H1 (cell line): Measurements from ENCODE around the gene GATD1. TPM values are rescaled to one million over a fixed set of nuclear protein-coding genes. Genes with fewer than 3 reads are reported as not detected.

Experiments used
- CTCF ChIA-PET: fragments of 300-600 bp; sonication (Branson Sonifier 250); formaldehyde crosslinking; loops from one replicate; lab custom pipeline; 2021; ENCODE audit not compliant: partially characterized antibody; lab: Charles Lee
- POLR2A ChIA-PET: fragments of 300-600 bp; sonication (Branson Sonifier 250); formaldehyde crosslinking; loops from one replicate; lab custom pipeline; 2021; ENCODE audit warnings: inconsistent platforms; ENCODE audit not compliant: partially characterized antibody; lab: Charles Lee
- DNase-seq, 2 experiments: peaks; one replicate each; pipeline versions ENCODE4 v3.0.0 to v3.0.0-alpha.2; 2010 to 2022; ENCODE audit warnings: low spot score in 2 of 2, low read depth in 1 of 2, mixed read lengths in 1 of 2
- FAIRE-seq: peaks from 2 replicates; lab custom pipeline; 2011; peaks lifted over from hg19 to GRCh38; lab: Jason Lieb, UNC
- H2AFZ ChIP-seq: 2 replicates; pipeline ENCODE4 v1.8.1; 2012; ENCODE audit warnings: low read length, inconsistent platforms
- H2AK5ac ChIP-seq: 2 replicates; pipeline ENCODE4 v1.6.1; 2013; ENCODE audit warnings: low read depth, low read length
- H2BK120ac ChIP-seq: replicated peaks from 2 replicates; pipeline ENCODE3; 2013; ENCODE audit warnings: low read depth, low read length, inconsistent platforms
- H2BK12ac ChIP-seq: 2 replicates; pipeline ENCODE4 v1.6.1; 2013; ENCODE audit warnings: low read depth, low read length
- H2BK15ac ChIP-seq: 2 replicates; pipeline ENCODE4 v1.6.1; 2013; ENCODE audit warnings: low read length
- H2BK20ac ChIP-seq: 2 replicates; pipeline ENCODE4 v1.6.1; 2013; ENCODE audit warnings: low read length
- H2BK5ac ChIP-seq: 2 replicates; pipeline ENCODE4 v1.6.1; 2013; ENCODE audit warnings: low read depth, low read length
- H3K14ac ChIP-seq: 2 replicates; pipeline ENCODE4 v1.6.1; 2013; ENCODE audit warnings: inconsistent platforms; ENCODE audit not compliant: insufficient read length
- H3K18ac ChIP-seq: 2 replicates; pipeline ENCODE4 v1.6.1; 2013; ENCODE audit warnings: low read length; ENCODE audit errors: extremely low read depth
- H3K23ac ChIP-seq: 2 replicates; pipeline ENCODE4 v1.6.1; 2013; ENCODE audit warnings: inconsistent platforms; ENCODE audit not compliant: insufficient read length
- H3K23me2 ChIP-seq: 2 replicates; pipeline ENCODE4 v1.6.1; 2013; ENCODE audit warnings: low read depth, low read length
- H3K27ac ChIP-seq: 2 replicates; pipeline ENCODE4 v1.6.1; 2011; ENCODE audit warnings: low read depth, low read length, inconsistent platforms
- H3K27me3 ChIP-seq, 4 experiments: replicated peaks in 1 of 4; 1 replicate in 1 of 4; 2 replicates in 3 of 4; pipeline versions ENCODE4 v1.6.1 to v1.8.1; 2011 to 2013; ENCODE audit warnings: low read length in 3 of 4, mild to moderate bottlenecking in 3 of 4, inconsistent platforms in 2 of 4, mixed read lengths in 2 of 4, moderate library complexity in 1 of 4; ENCODE audit not compliant: control insufficient read depth in 3 of 4, insufficient read depth in 3 of 4; ENCODE audit errors: extremely low read depth in 1 of 4
- H3K36me3 ChIP-seq, 4 experiments: 2 replicates each; pipeline versions ENCODE4 v1.6.1 to v1.8.1; 2011 to 2013; ENCODE audit warnings: mild to moderate bottlenecking in 4 of 4, low read length in 3 of 4, moderate library complexity in 2 of 4, control low read depth in 1 of 4, inconsistent platforms in 1 of 4; ENCODE audit not compliant: insufficient read depth in 4 of 4, control insufficient read depth in 2 of 4
- H3K4ac ChIP-seq: replicated peaks from 2 replicates; pipeline ENCODE3; 2013; ENCODE audit warnings: low read length, low read depth, mixed read lengths, inconsistent platforms; ENCODE audit not compliant: insufficient read length
- H3K4me1 ChIP-seq, 4 experiments: replicated peaks in 1 of 4; 1 replicate in 1 of 4; 2 replicates in 3 of 4; pipeline versions ENCODE4 v1.6.1 to v1.8.1; 2011 to 2013; ENCODE audit warnings: low read length in 3 of 4, inconsistent platforms in 2 of 4, mixed read lengths in 1 of 4; ENCODE audit not compliant: insufficient read depth in 4 of 4, control insufficient read depth in 3 of 4
- H3K4me2 ChIP-seq, 2 experiments: 2 replicates each; pipeline versions ENCODE4 v1.6.1 to v1.8.1; 2011 to 2013; ENCODE audit warnings: low read depth in 2 of 2, low read length in 2 of 2, control low read depth in 1 of 2, inconsistent platforms in 1 of 2, mild to moderate bottlenecking in 1 of 2; ENCODE audit not compliant: insufficient read depth in 1 of 2
- H3K4me3 ChIP-seq, 4 experiments: fragments of 200-600, 300-600 bp in 1 of 4; sonication (generic), shearing (Covaris generic), sonication (Bioruptor Twin) in 1 of 4; 2 replicates each; pipeline versions ENCODE4 v1.5.1 to v1.8.1; 2011 to 2016; ENCODE audit warnings: low read length in 4 of 4, low read depth in 3 of 4, control low read depth in 2 of 4, inconsistent platforms in 2 of 4, mild to moderate bottlenecking in 2 of 4, mixed read lengths in 1 of 4, moderate library complexity in 1 of 4; ENCODE audit not compliant: insufficient read depth in 2 of 4; ENCODE audit errors: extremely low read depth in 1 of 4
- H3K56ac ChIP-seq: replicated peaks from 2 replicates; pipeline ENCODE3; 2013; ENCODE audit warnings: low read depth, mild to moderate bottlenecking, mixed read lengths, low read length, inconsistent platforms; ENCODE audit not compliant: insufficient read length
- H3K79me1 ChIP-seq: 2 replicates; pipeline ENCODE4 v1.6.1; 2013; ENCODE audit warnings: low read depth, low read length, control low read depth
- H3K79me2 ChIP-seq, 2 experiments: 2 replicates each; pipeline versions ENCODE4 v1.6.1 to v1.8.1; 2012 to 2013; ENCODE audit warnings: low read length in 2 of 2, mild to moderate bottlenecking in 2 of 2, inconsistent platforms in 1 of 2; ENCODE audit not compliant: insufficient read depth in 2 of 2, control insufficient read depth in 1 of 2
- H3K9ac ChIP-seq, 4 experiments: replicated peaks in 1 of 4; 1 replicate in 1 of 4; 2 replicates in 3 of 4; pipeline versions ENCODE4 v1.6.1 to v1.8.1; 2011 to 2013; ENCODE audit warnings: low read depth in 3 of 4, low read length in 3 of 4, control low read depth in 2 of 4, mild to moderate bottlenecking in 2 of 4, moderate library complexity in 2 of 4, inconsistent platforms in 1 of 4; ENCODE audit errors: extremely low read depth in 1 of 4
- H3K9me3 ChIP-seq, 2 experiments: 2 replicates each; pipeline versions ENCODE4 v1.6.1 to v1.8.1; 2012 to 2013; ENCODE audit warnings: mild to moderate bottlenecking in 2 of 2, moderate library complexity in 2 of 2, control low read depth in 1 of 2, inconsistent platforms in 1 of 2, low read depth in 1 of 2, low read length in 1 of 2, mixed read lengths in 1 of 2; ENCODE audit not compliant: insufficient read depth in 2 of 2
- H4K20me1 ChIP-seq, 2 experiments: replicated peaks in 1 of 2; 2 replicates each; pipeline versions ENCODE3 to v1.8.1; 2011 to 2013; ENCODE audit warnings: inconsistent platforms in 2 of 2, low read length in 2 of 2, mild to moderate bottlenecking in 1 of 2; ENCODE audit not compliant: insufficient read depth in 2 of 2, control insufficient read depth in 1 of 2
- H4K5ac ChIP-seq: 2 replicates; pipeline ENCODE4 v1.6.1; 2013; ENCODE audit warnings: low read length, low read depth, mixed read lengths, inconsistent platforms; ENCODE audit not compliant: insufficient read length
- H4K8ac ChIP-seq: 2 replicates; pipeline ENCODE4 v1.8.0; 2013; ENCODE audit warnings: mild to moderate bottlenecking, moderate library complexity, low read length, inconsistent platforms; ENCODE audit not compliant: insufficient read depth; ENCODE audit errors: extremely low read depth
- H4K91ac ChIP-seq: replicated peaks from 2 replicates; pipeline ENCODE3; 2013; ENCODE audit warnings: low read length, mixed read lengths, inconsistent platforms; ENCODE audit not compliant: insufficient read length
- ATF2 ChIP-seq: IDR thresholded peaks from 2 replicates; pipeline ENCODE4 v1.6.1; 2012; ENCODE audit warnings: low read length, inconsistent platforms
- CREB1 ChIP-seq: IDR thresholded peaks from 2 replicates; pipeline ENCODE4 v1.6.1; 2012; ENCODE audit warnings: inconsistent platforms
- E2F6 ChIP-seq: IDR thresholded peaks from 2 replicates; pipeline ENCODE4 v1.6.1; 2012; ENCODE audit warnings: inconsistent platforms
- EP300 ChIP-seq, 2 experiments: IDR thresholded peaks; 1 replicate in 1 of 2; 2 replicates in 1 of 2; pipeline ENCODE4 v1.6.1; 2011 to 2012; ENCODE audit warnings: low read depth in 2 of 2, low read length in 2 of 2, mild to moderate bottlenecking in 2 of 2, borderline replicate concordance in 1 of 2, inconsistent platforms in 1 of 2, moderate library complexity in 1 of 2
- JUN ChIP-seq: IDR thresholded peaks from 2 replicates; pipeline ENCODE4 v1.6.1; 2011; ENCODE audit warnings: low read depth, mild to moderate bottlenecking, improper control_type of control experiment, low read length
- MAFK ChIP-seq: IDR thresholded peaks from 2 replicates; pipeline ENCODE4 v1.6.1; 2012; ENCODE audit warnings: low read depth, mild to moderate bottlenecking, improper control_type of control experiment, low read length
- SP2 ChIP-seq: IDR thresholded peaks from 2 replicates; pipeline ENCODE4 v1.6.1; 2012; ENCODE audit warnings: mild to moderate bottlenecking, low read length, inconsistent platforms
- SUZ12 ChIP-seq: fragments of 200-600 bp; sonication (generic); IDR thresholded peaks from 2 replicates; pipeline ENCODE4 v1.6.1; 2012; ENCODE audit warnings: mild to moderate bottlenecking, inconsistent platforms, low read length, moderate library complexity, mixed read lengths
- YY1 ChIP-seq: IDR thresholded peaks from 2 replicates; pipeline ENCODE4 v1.6.1; 2011; ENCODE audit warnings: low read depth, mild to moderate bottlenecking, low read length
- WGBS, 2 experiments: shearing (Covaris generic) in 1 of 2; methylation state at CpG; one replicate each; pipeline versions ENCODE4 v1.1.6 to v1.1.7; 2013 to 2015; ENCODE audit warnings: low lambda C conversion rate in 2 of 2, mixed read lengths in 2 of 2, inconsistent platforms in 1 of 2, low coverage in 1 of 2, missing lambda C conversion rate in 1 of 2; ENCODE audit not compliant: insufficient replicate concordance in 2 of 2, insufficient coverage in 1 of 2, insufficient read length in 1 of 2; ENCODE audit errors: extremely low coverage in 1 of 2, missing lambda C conversion rate in 1 of 2; 5-methylcytosine and 5-hydroxymethylcytosine counted together
- polyA plus RNA-seq, 7 experiments: library from polyadenylated mRNA; depleted of rRNA in 3 of 7; stranded (reverse) in 5 of 7; unstranded in 2 of 7; fragments of >200 nt in 5 of 7; fragments of 200-250 nt in 2 of 7; gene quantifications; 1 replicate in 5 of 7; 2 replicates in 1 of 7; 4 replicates in 1 of 7; pipeline versions ENCODE4 v1.2.1 to v1.2.3, GENCODE V29; 2011 to 2013; ENCODE audit warnings: missing spikeins in 2 of 7, mixed read lengths in 2 of 7
- total RNA-seq: library from RNA; stranded (reverse); fragmentation: NEBNext Ultra II Directional; extraction: Animal tissue kit (Norgen Biotek cat#: 25700); gene quantifications from 2 replicates; pipeline ENCODE4 v1.2.1, GENCODE V29; 2021

Gene GATD1
- total and polyA plus RNA-seq, 2 of the 8 experiments (the other 6 are each of a cell fraction or from before 2014, with no cell fraction given): 47.5 to 54.8 TPM

GRCh38 chr11:802693-803466 lies 25.6 kb upstream of the GATD1 start:
- no peak overlapping the region for H2BK20ac ChIP-seq
- no peak overlapping the region for H3K9ac ChIP-seq
- FAIRE-seq: no peak
- H2BK12ac ChIP-seq: 0 out of 2 replicates have a peak overlapping the region, but pooled peaks have one; percentile 9
- no peak overlapping the region for H4K91ac ChIP-seq
- H3K4me1 ChIP-seq: peaks cover 0 to 8% (median 7%) of the 10 kb centered on the region in 4 experiments; a peak in 5 of 7 replicates
- H2BK15ac ChIP-seq: no peak overlapping the region
- H3K9me3 ChIP-seq: no peaks in the 10 kb centered on the region
- H3K79me1 ChIP-seq: peaks cover 2% of the 10 kb centered on the region; the same call in 1 of the 2 replicates
- no peak overlapping the region for H3K27ac ChIP-seq
- H3K4me3 ChIP-seq: no peak overlapping the region
- H3K14ac ChIP-seq: no peak overlapping the region
- H3K18ac ChIP-seq: no peak overlapping the region
- no peak overlapping the region for H2BK120ac ChIP-seq
- H4K20me1 ChIP-seq: peaks cover 0 to 8% of the 10 kb centered on the region in 2 experiments
- H2AFZ ChIP-seq: no peak overlapping the region
- peaks cover 3 to 30% (median 6%) of the 10 kb centered on the region in 4 experiments; a peak in 5 of 8 replicates for H3K36me3 ChIP-seq
- no peaks in the 10 kb centered on the region; a peak in 1 of 4 replicates for H3K79me2 ChIP-seq
- 0 out of 2 replicates have a peak overlapping the region, but pooled peaks have one; percentile 67 for H2BK5ac ChIP-seq
- H3K4me2 ChIP-seq: peak overlapping the region in 1 of 2 experiments; percentile 67; a peak in 1 of 4 replicates
- POLR2A ChIA-PET: interaction anchor here (0.6 to 53.0 kb wide), 6 partner anchors 8 to 158 kb away, joined by 3 to 1917 read pairs (median 8); partner anchors contain the start of genes CD151, CEND1, CRACR2B and PNPLA2
- H3K56ac ChIP-seq: no peak overlapping the region
- no peak overlapping the region for H4K5ac ChIP-seq
- CTCF ChIA-PET: interaction anchor here (0.8 to 2.7 kb wide), 6 partner anchors 13 to 75 kb away, joined by 3 to 7 read pairs (median 3); partner anchors contain the start of gene CEND1
- H3K23ac ChIP-seq: no peak overlapping the region
- H3K23me2 ChIP-seq: peaks cover 9% of the 10 kb centered on the region; the same call in 1 of the 2 replicates
- H3K4ac ChIP-seq: no peak overlapping the region
- H2AK5ac ChIP-seq: no peak overlapping the region
- no peak for DNase-seq
- no peaks in the 10 kb centered on the region; a peak in 1 of 7 replicates for H3K27me3 ChIP-seq
- no peak overlapping the region for H4K8ac ChIP-seq
- WGBS, 2 experiments: 95% methylated on average over 27 of the region's 28 CpGs; no CpG with 5 or more reads in 1 of the 2 experiments
- TF ChIP-seq MAFK (no peak), SP2 (no peak), SUZ12 (no peak), CREB1 (no peak), ATF2 (no peak), YY1 (no peak), EP300 (IDR thresholded peaks at IDR 0.05; ENCODE audit: borderline replicate concordance in 1 of 2, low read depth in 2 of 2, low read length in 2 of 2) (no peak), E2F6 (no peak), JUN (no peak)
